Measurements from ENCODE around the gene PSAPL1.

DNA sequence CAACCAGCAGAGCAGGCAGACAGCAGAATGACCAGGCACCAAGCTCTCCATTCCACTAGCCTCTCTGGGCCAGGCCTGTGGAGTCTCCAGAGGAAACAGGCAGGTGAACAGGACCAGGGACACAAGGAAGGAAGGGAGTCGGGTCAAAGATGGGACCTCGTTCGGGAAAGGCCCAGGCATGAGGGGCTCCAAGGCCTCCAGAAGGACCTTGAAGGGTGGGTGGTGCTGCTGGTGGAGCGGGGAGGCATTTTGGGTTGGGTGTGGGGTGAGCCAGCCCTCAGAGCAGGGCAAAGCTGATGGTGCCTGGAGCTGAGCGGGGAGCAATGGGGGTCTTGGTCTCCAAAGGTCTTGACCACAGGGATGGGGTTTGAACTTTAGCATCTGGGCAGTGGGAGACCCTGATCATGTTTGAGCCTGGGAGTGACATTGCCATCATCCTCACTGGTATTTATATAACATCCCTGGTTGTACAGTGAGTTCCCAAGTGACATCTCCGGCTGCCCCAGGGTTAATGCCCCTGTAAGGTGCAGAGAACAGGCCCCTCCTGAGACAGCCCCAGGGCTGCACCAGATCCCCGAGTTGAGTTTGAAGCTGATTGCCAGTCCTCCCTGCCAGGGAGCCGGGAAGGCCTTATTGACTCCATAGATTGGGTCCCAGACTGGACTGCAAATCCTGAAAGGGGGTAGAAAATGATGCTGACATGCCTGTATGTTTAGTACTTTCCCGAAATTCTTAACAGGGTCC lies 52.7 kb downstream of the PSAPL1 start:
- TF ChIP-seq, protein P1, sequence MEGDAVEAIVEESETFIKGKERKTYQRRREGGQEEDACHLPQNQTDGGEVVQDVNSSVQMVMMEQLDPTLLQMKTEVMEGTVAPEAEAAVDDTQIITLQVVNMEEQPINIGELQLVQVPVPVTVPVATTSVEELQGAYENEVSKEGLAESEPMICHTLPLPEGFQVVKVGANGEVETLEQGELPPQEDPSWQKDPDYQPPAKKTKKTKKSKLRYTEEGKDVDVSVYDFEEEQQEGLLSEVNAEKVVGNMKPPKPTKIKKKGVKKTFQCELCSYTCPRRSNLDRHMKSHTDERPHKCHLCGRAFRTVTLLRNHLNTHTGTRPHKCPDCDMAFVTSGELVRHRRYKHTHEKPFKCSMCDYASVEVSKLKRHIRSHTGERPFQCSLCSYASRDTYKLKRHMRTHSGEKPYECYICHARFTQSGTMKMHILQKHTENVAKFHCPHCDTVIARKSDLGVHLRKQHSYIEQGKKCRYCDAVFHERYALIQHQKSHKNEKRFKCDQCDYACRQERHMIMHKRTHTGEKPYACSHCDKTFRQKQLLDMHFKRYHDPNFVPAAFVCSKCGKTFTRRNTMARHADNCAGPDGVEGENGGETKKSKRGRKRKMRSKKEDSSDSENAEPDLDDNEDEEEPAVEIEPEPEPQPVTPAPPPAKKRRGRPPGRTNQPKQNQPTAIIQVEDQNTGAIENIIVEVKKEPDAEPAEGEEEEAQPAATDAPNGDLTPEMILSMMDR (conservative IDR thresholded peaks at IDR 0.05; ENCODE audit: low read depth, low read length) = no peak
- no peak for TF ChIP-seq EZH2 (IDR thresholded peaks at IDR 0.05; ENCODE audit: borderline replicate concordance, low read depth, low read length, poor library complexity, severe bottlenecking)
